DMS53 treated with DMSO at 0.1 percent for 48 hours (cell line): ENCODE results near the gene ENO2.
"Not testable (repeated sequence)": the region's sequence is repeated elsewhere in the genome, so short reads cannot be mapped to it uniquely, and the experiment has no call there.

Experiments
- DNase-seq: peaks from one replicate; lab custom pipeline; 2025; ENCODE audit not compliant: unreplicated experiment; lab: John Stamatoyannopoulos, UW

The ENO2 gene

GRCh38 chr12:6886206-6886999 is 28.0 kb upstream of the ENO2 start:
- not testable (repeated sequence) for DNase-seq

GRCh38 chr12:6887460-6887859 is 26.9 kb upstream of the ENO2 start:
- DNase-seq: no peak

GRCh38 chr12:6888360-6888759 is 26.0 kb upstream of the ENO2 start:
- no peak for DNase-seq

- DNase-seq: not testable (repeated sequence)
These were observed 25.6 kb upstream of the ENO2 start for GRCh38 chr12:6888794-6889193.

- DNase-seq: not testable (repeated sequence)
These were observed 24.4 kb upstream of the ENO2 start for GRCh38 chr12:6889775-6890573.

GRCh38 chr12:6890789-6891645 is 23.4 kb upstream of the ENO2 start:
- peak; percentile 100 for DNase-seq

GRCh38 chr12:6891646-6892001 is 22.8 kb upstream of the ENO2 start:
- DNase-seq: no peak

- DNase-seq: not testable (repeated sequence)
These were observed 21.7 kb upstream of the ENO2 start for GRCh38 chr12:6892683-6893082.

- no peak for DNase-seq
These were observed 20.1 kb upstream of the ENO2 start for GRCh38 chr12:6894321-6894720.

- no peak for DNase-seq
These were observed 17.4 kb upstream of the ENO2 start for GRCh38 chr12:6896846-6897435.

GRCh38 chr12:6899427-6899826 is 15.0 kb upstream of the ENO2 start:
- no peak for DNase-seq

- no peak for DNase-seq
These were observed 14.4 kb upstream of the ENO2 start for GRCh38 chr12:6899837-6900519.

- DNase-seq: no peak
These were observed 11.9 kb upstream of the ENO2 start for GRCh38 chr12:6902448-6902847.

GRCh38 chr12:6903722-6904121 is 10.7 kb upstream of the ENO2 start:
- no peak for DNase-seq

GRCh38 chr12:6904280-6905276 is 9.8 kb upstream of the ENO2 start, which contains the start of gene LRRC23:
Gene LRRC23 (plus strand): TSS chr12:6904822. CDS start chr12:6905634, 812 bp downstream.
- DNase-seq: peak; percentile 99

- DNase-seq: no peak
These were observed 8.9 kb upstream of the ENO2 start for GRCh38 chr12:6905414-6906040.

GRCh38 chr12:6908141-6908540 is 6.2 kb upstream of the ENO2 start:
- DNase-seq: not testable (repeated sequence)

- no peak for DNase-seq
These were observed 4.8 kb upstream of the ENO2 start for GRCh38 chr12:6909421-6910145.
